GM23248 (cell line): Measurements from ENCODE around the gene ARL13B.

Experiments used
- EZH2 ChIP-seq: fragments of 200-600 bp; sonication (generic); IDR thresholded peaks from 2 replicates; pipeline ENCODE4 v1.6.1; 2018; ENCODE audit warnings: antibody characterized with exemption, mild to moderate bottlenecking; ENCODE audit not compliant: insufficient read depth, poor library complexity, severe bottlenecking
- EZH2phosphoT487 ChIP-seq: fragments of 200-600 bp; sonication (generic); IDR thresholded peaks from 2 replicates; pipeline ENCODE4 v1.6.1; 2018; ENCODE audit warnings: antibody characterized with exemption, moderate library complexity, mild to moderate bottlenecking, low read depth; ENCODE audit not compliant: insufficient read depth

DNA sequence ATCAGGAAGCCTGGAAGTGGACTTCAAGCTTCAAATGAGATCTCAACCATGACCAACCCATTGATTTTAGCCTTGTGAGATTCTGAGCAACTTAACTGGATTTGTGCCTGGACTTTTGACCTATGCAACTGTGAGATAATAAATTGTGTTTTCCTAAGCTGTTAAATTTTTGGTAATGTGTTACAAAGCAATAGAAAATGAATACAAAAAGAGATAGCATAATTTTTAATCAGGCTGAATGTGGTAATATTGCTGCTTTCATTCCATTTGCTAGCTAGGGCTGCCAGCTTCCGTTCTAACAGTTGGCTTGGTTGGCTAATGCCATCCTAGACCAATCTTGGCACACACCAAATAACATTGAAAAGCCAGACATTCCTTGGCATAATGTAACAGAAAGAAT is 18.5 kb upstream of the ARL13B start:
- TF ChIP-seq EZH2 (no peak), EZH2phosphoT487 (no peak)
